Naive B cell (primary cell): Measurements from ENCODE around the gene ANKRD18B. TPM values are rescaled to one million over a fixed set of nuclear protein-coding genes. Genes with fewer than 3 reads are reported as not detected.
A peak's percentile ranks its signal among the peaks of the same experiment; 100 is the strongest.
"Not testable (repeated sequence)": the region's sequence is repeated elsewhere in the genome, so short reads cannot be mapped to it uniquely, and the experiment has no call there.

ENCODE experiments used
- ATAC-seq, 2 donors: fragments of 150-1000 bp; cut with Tn5 transposase; 2 replicates each; pipeline ENCODE4 v1.10.0; 2021; ENCODE audit warnings: low read depth in 2 of 2, mild to moderate bottlenecking in 2 of 2, moderate library complexity in 2 of 2
- DNase-seq: peaks from one replicate; pipeline ENCODE4 v3.0.0; 2022
- H3K27ac Mint-ChIP-seq, 6 donors: one replicate each; pipeline ENCODE4 v1.8.0; 2020 to 2022; ENCODE audit warnings: mild to moderate bottlenecking in 6 of 6, mixed read lengths in 6 of 6, moderate library complexity in 5 of 6, inconsistent platforms in 2 of 6
- H3K27me3 Mint-ChIP-seq, 3 donors: one replicate each; pipeline ENCODE4 v1.8.0; 2021 to 2022; ENCODE audit warnings: mixed read lengths in 3 of 3, mild to moderate bottlenecking in 1 of 3
- H3K36me3 Mint-ChIP-seq, 2 donors: one replicate each; pipeline ENCODE4 v1.8.0; 2020 to 2022; ENCODE audit warnings: mixed read lengths in 2 of 2, inconsistent platforms in 1 of 2, mild to moderate bottlenecking in 1 of 2
- H3K4me1 Mint-ChIP-seq, 3 donors: one replicate each; pipeline ENCODE4 v1.8.0; 2020 to 2022; ENCODE audit warnings: mixed read lengths in 3 of 3, inconsistent platforms in 1 of 3, mild to moderate bottlenecking in 1 of 3, moderate library complexity in 1 of 3
- H3K4me3 Mint-ChIP-seq, 8 donors: one replicate each; pipeline ENCODE4 v1.8.0; 2020 to 2022; ENCODE audit warnings: mild to moderate bottlenecking in 8 of 8, mixed read lengths in 8 of 8, moderate library complexity in 8 of 8, inconsistent platforms in 2 of 8
- H3K9me3 Mint-ChIP-seq, 7 donors: one replicate each; pipeline ENCODE4 v1.8.0; 2020 to 2022; ENCODE audit warnings: mixed read lengths in 7 of 7, mild to moderate bottlenecking in 5 of 7, inconsistent platforms in 2 of 7, moderate library complexity in 1 of 7
- polyA plus RNA-seq, 6 donors: library from polyadenylated mRNA; unstranded; fragments of 300-500 nt; fragmentation: Illumina TruSeq; gene quantifications; one replicate each; pipeline ENCODE4 v1.2.3, GENCODE V29; 2021; ENCODE audit warnings: low read depth in 6 of 6

ANKRD18B gene
- polyA plus RNA-seq, 6 donors from 2014 or later, result not detected

DNA sequence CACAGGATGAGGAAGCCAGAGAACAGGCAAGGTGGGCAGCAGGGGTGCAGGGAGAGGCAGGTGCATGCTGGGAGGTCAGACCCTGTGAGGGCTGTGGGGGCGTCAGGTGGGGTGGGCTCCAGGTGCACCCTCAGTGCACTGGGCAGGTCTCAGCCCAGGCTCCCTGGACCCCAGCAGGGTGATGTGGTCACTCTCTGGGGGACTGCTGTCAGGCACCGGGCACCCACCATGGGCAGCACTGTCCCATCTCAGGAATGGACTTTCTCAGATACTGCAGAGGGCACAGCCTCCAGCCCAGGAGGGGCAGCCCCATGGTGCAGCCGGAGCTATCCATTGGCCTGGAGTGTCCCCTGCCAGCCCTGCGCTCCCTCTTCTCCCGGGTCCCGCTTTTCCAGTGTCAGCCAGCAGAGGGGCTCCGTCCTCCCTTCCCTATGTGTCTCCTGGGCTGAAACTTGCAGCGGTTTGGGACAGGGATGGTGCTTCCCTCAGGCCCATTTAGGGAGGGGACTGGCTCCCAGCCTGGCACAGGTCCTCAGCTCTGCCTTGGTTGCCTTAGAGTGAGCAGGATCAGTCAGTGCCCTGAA is 74.8 kb downstream of the ANKRD18B start:
- DNase-seq, H3K4me3 Mint-ChIP-seq, H3K36me3 Mint-ChIP-seq, H3K4me1 Mint-ChIP-seq, H3K27ac Mint-ChIP-seq, ATAC-seq, H3K9me3 Mint-ChIP-seq, H3K27me3 Mint-ChIP-seq: not testable (repeated sequence)

- not testable (repeated sequence) for ATAC-seq, H3K4me3 Mint-ChIP-seq, H3K4me1 Mint-ChIP-seq, DNase-seq, H3K9me3 Mint-ChIP-seq, H3K27me3 Mint-ChIP-seq, H3K36me3 Mint-ChIP-seq, H3K27ac Mint-ChIP-seq
These were observed 76.9 kb downstream of the ANKRD18B start for GRCh38 chr9:33600911-33601310.

GRCh38 chr9:33604249-33604648 is 80.2 kb downstream of the ANKRD18B start:
- H3K36me3 Mint-ChIP-seq, H3K9me3 Mint-ChIP-seq, H3K4me1 Mint-ChIP-seq, ATAC-seq, H3K27ac Mint-ChIP-seq, H3K4me3 Mint-ChIP-seq, DNase-seq: not testable (repeated sequence)
- H3K27me3 Mint-ChIP-seq, result peaks cover 17 to 22% (median 18%) of the 10 kb centered on the region in 3 donors

GRCh38 chr9:33604936-33605335 is 80.9 kb downstream of the ANKRD18B start:
- DNase-seq, ATAC-seq, H3K4me1 Mint-ChIP-seq, H3K36me3 Mint-ChIP-seq, H3K9me3 Mint-ChIP-seq, H3K4me3 Mint-ChIP-seq, H3K27ac Mint-ChIP-seq: not testable (repeated sequence)
- H3K27me3 Mint-ChIP-seq, result peaks cover 22 to 25% (median 23%) of the 10 kb centered on the region in 3 donors

DNA sequence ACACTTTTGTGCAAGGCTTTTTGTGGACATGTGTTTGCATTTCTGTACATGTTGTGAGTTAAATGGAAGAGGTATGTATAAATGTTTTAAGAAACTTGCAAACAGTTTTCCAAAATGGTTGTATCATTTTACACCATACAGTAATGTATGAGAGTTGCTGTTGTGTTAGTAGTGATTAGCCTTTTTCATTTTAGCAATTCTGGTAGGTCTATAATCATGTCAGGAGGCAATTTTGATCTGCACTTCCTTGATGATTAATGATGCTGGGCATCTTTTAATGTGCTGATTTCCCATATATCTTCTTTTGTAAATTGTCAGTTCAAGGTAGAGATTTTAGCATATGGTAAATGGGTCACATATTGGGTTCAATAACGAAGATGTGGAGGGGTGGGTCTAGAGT is 87.3 kb downstream of the ANKRD18B start:
- H3K4me1 Mint-ChIP-seq, result no peaks in the 10 kb centered on the region
- H3K4me3 Mint-ChIP-seq, result no peak overlapping the region

DNA sequence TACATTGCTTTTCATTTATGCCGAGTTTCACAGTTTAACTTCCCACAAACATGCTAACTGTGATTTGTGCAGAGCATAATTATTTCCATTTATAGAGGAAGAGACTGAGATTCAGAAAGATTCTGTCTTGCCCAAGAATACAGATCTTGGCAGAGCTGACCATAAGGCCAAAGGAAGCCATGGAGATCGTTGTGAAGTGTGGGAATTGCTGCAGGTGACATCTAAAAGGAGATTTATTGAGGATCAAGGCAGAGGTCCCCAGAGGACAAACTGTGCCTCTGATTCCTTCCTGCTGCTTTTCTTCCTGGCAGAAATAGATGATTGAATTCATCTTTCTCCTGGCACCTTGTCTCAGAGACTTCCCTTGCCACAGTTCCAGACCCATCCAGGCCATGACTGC is 88.4 kb downstream of the ANKRD18B start:
- not testable (repeated sequence) for H3K4me3 Mint-ChIP-seq, ATAC-seq, DNase-seq, H3K36me3 Mint-ChIP-seq, H3K27ac Mint-ChIP-seq, H3K4me1 Mint-ChIP-seq
- H3K9me3 Mint-ChIP-seq, result peaks cover 5 to 23% (median 12%) of the 10 kb centered on the region in 7 donors
- H3K27me3 Mint-ChIP-seq, result peaks cover 35 to 55% (median 42%) of the 10 kb centered on the region in 3 donors

More for the DNA sequence above, 87.3 kb downstream of the ANKRD18B start:
- no peak for ATAC-seq
- H3K27ac Mint-ChIP-seq, result no peak overlapping the region
- H3K36me3 Mint-ChIP-seq, result peaks cover 0 to 8% of the 10 kb centered on the region in 2 donors
- H3K9me3 Mint-ChIP-seq, result peaks cover 5 to 23% (median 12%) of the 10 kb centered on the region in 7 donors
- DNase-seq, result no peak
- peaks cover 33 to 54% (median 41%) of the 10 kb centered on the region in 3 donors for H3K27me3 Mint-ChIP-seq

- ATAC-seq (no peak), DNase-seq (no peak)
- peaks cover 5 to 23% (median 12%) of the 10 kb centered on the region in 7 donors for H3K9me3 Mint-ChIP-seq
- H3K27ac Mint-ChIP-seq, result no peak overlapping the region
- peaks cover 0 to 8% of the 10 kb centered on the region in 2 donors for H3K36me3 Mint-ChIP-seq
- H3K27me3 Mint-ChIP-seq, result peaks cover 30 to 55% (median 37%) of the 10 kb centered on the region in 3 donors
- no peak overlapping the region for H3K4me3 Mint-ChIP-seq
- H3K4me1 Mint-ChIP-seq, result no peaks in the 10 kb centered on the region
These were observed 90.1 kb downstream of the ANKRD18B start for GRCh38 chr9:33614001-33614687.

DNA sequence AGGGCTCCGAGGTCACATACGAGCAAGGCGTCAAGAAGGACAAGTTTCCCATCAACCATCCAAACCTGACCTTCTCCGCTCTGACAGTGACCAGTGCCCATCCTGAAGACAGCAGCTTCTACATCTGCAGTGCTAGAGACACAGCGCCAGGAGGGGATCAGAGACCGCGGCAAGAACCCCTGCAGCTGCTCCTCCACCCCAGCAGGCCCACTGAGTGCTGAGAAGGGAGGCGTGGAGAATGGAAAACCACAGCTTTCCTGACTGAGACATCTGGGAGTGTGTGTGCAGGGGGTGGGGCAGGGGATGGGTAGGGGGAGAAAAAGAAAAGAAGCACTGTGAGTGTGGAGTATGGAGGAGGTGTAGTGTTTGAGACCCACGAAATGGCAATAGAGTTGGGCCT is 94.3 kb downstream of the ANKRD18B start:
- not testable (repeated sequence) for DNase-seq, H3K4me3 Mint-ChIP-seq, ATAC-seq, H3K4me1 Mint-ChIP-seq, H3K27ac Mint-ChIP-seq, H3K36me3 Mint-ChIP-seq
- peaks cover 3 to 12% (median 5%) of the 10 kb centered on the region in 7 donors for H3K9me3 Mint-ChIP-seq
- H3K27me3 Mint-ChIP-seq, result peaks cover 30 to 44% (median 35%) of the 10 kb centered on the region in 3 donors

DNA sequence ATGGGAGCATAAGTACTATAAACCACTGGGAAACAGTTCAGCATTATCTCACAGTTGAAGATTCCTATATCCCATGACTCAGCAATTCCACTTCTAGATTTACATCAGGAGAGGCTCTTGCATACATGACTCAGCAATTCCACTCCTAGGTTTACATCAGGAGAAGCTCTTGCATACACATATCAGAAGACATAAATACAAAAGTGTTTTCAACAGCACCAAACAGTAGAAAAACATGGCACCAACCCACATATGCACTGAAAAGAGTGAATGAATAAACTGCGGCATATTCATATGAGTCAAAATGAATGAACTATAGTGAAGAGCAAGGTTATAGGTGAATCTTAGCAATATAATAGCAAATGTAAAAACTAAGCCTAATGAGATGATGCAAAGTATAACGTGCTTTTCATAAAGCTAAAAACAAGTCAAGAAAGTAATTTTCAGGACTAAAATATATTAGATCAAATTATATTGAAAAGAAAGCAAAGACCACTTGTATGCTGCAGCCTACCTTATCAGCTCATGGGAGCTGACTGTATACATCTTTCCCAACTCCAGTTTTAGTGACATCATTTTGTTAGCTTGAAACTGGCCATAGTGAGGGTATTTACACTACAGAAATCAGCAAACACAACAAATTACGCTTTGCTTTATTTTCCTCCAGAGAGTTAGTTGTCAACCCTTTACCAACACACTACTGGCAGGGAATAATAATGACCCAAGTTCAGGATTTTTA is 95.8 kb downstream of the ANKRD18B start:
- H3K36me3 Mint-ChIP-seq, result no peaks in the 10 kb centered on the region
- H3K4me3 Mint-ChIP-seq, result no peak overlapping the region
- peaks cover 4 to 6% (median 5%) of the 10 kb centered on the region in 3 donors for H3K4me1 Mint-ChIP-seq
- no peak overlapping the region for H3K27ac Mint-ChIP-seq
- no peaks in the 10 kb centered on the region for H3K9me3 Mint-ChIP-seq
- peaks cover 35 to 54% (median 45%) of the 10 kb centered on the region in 3 donors for H3K27me3 Mint-ChIP-seq
- DNase-seq (no peak), ATAC-seq (no peak)

- peaks cover 4 to 6% (median 5%) of the 10 kb centered on the region in 3 donors for H3K4me1 Mint-ChIP-seq
- ATAC-seq (no peak), DNase-seq (no peak)
- no peak overlapping the region for H3K4me3 Mint-ChIP-seq
- peaks cover 28 to 48% (median 47%) of the 10 kb centered on the region in 3 donors for H3K27me3 Mint-ChIP-seq
- H3K36me3 Mint-ChIP-seq, result no peaks in the 10 kb centered on the region
- H3K9me3 Mint-ChIP-seq, result no peaks in the 10 kb centered on the region
- peak overlapping the region in 1 of 6 donors; percentile 33 for H3K27ac Mint-ChIP-seq
These were observed 96.8 kb downstream of the ANKRD18B start for GRCh38 chr9:33620738-33621439.

Other genes starting within 250 kb of the ANKRD18B start
- 10 to 100 TPM; 25.7 to 59.9 (median 41.2) TPM for gene NFX1, start 233.7 kb upstream of the ANKRD18B start, polyA plus RNA-seq
- gene AQP7, start 121.7 kb upstream of the ANKRD18B start, polyA plus RNA-seq, result not detected
- 1 to 10 TPM in 3 of 6 donors, under 1 TPM in 3; 0.18 to 1.9 (median 0.94) TPM for gene AQP3, start 76.7 kb upstream of the ANKRD18B start, polyA plus RNA-seq
- 10 to 100 TPM in 5 of 6 donors, 1 to 10 TPM in 1; 5.7 to 23.9 (median 11.4) TPM for gene NOL6, start 50.3 kb upstream of the ANKRD18B start, polyA plus RNA-seq